Psoas muscle (tissue), 8 donors: Measurements from ENCODE around the gene APOL4. TPM values are rescaled to one million over a fixed set of nuclear protein-coding genes. Genes with fewer than 3 reads are reported as not detected.
"Not testable (repeated sequence)": the region's sequence is repeated elsewhere in the genome, so short reads cannot be mapped to it uniquely, and the experiment has no call there.

Experiments used
- ATAC-seq, 4 donors: fragments of 200-7000 bp; cut with Tn5 transposase; one replicate each; pipeline ENCODE4 v1.9.1; 2020; ENCODE audit warnings: moderate library complexity in 3 of 4, mild to moderate bottlenecking in 2 of 4
- DNase-seq, 2 donors: peaks; one replicate each; pipeline ENCODE4 v3.0.0-alpha.2; 2020
- H3K27ac ChIP-seq: fragments of 200-600 bp; one replicate; pipeline ENCODE4 v1.8.0; 2022
- H3K27me3 ChIP-seq, 3 donors: fragments of 200-600 bp in 1 of 3; one replicate each; pipeline versions ENCODE4 v1.6.1 to v1.8.0; 2013 to 2022; ENCODE audit warnings: low read length in 2 of 3, mild to moderate bottlenecking in 2 of 3, moderate library complexity in 1 of 3; ENCODE audit not compliant: insufficient read depth in 3 of 3
- H3K36me3 ChIP-seq, 2 donors: fragments of 200-600 bp in 1 of 2; one replicate each; pipeline versions ENCODE4 v1.6.1 to v1.8.0; 2013 to 2022; ENCODE audit warnings: low read depth in 1 of 2, mild to moderate bottlenecking in 1 of 2, moderate library complexity in 1 of 2; ENCODE audit not compliant: insufficient read depth in 1 of 2
- H3K4me1 ChIP-seq: fragments of 200-600 bp; one replicate; pipeline ENCODE4 v1.8.0; 2022
- H3K4me3 ChIP-seq: fragments of 200-600 bp; one replicate; pipeline ENCODE4 v1.8.0; 2022; ENCODE audit warnings: mild to moderate bottlenecking
- H3K9me3 ChIP-seq: fragments of 200-600 bp; one replicate; pipeline ENCODE4 v1.8.0; 2022
- CTCF ChIP-seq: fragments of 200-600 bp; IDR thresholded peaks from one replicate; pipeline ENCODE4 v1.8.0; 2022; ENCODE audit warnings: antibody characterized with exemption
- WGBS, 3 donors: extraction: QIAGEN DNeasy Blood & Tissue Kit; methylation state at CpG; one replicate each; pipeline versions ENCODE4 v1.1.6 to v1.1.7; 2013; 5-methylcytosine and 5-hydroxymethylcytosine counted together
- intact Hi-C, 2 donors: fragments of 100-400 bp; cut with DNase I; formaldehyde crosslinking; loops; one replicate each; pipeline versions ENCODE4 v1.11.0 to v1.14.2; 2022
- polyA plus RNA-seq, 3 donors: library from polyadenylated mRNA; stranded (reverse); fragments of 200-250 nt; gene quantifications; one replicate each; pipeline ENCODE4 v1.2.3, GENCODE V29; 2013
- total RNA-seq, 4 donors: library from RNA; stranded (reverse); fragmentation: NEBNext Ultra II Directional in 2 of 4; extraction: Animal tissue kit (Norgen Biotek cat#: 25700) in 2 of 4; gene quantifications; one replicate each; pipeline versions ENCODE4 v1.2.1 to v1.2.4, GENCODE V29; 2021 to 2023
- donor health status: healthy with polysubstance abuse.
- donor health status: DM: no; HTN: no; CAD: no; lungs with moderate emphysema.
- donor health status: Bipolar disorder and iron deficiency.
- donor health status: healthy.
- donor health status: DM: yes; HTN: yes; CAD: no.
- donor health status: DM: no; HTN: no; CAD: no.
- donor health status: DM: no; HTN: no; CAD: no.
- donor health status: DM: yes; HTN: yes; CAD: no.

The APOL4 gene
- total and polyA plus RNA-seq, 7 donors: 0.86 to 6.8 (median 1.6) TPM

- 46 to 57% (median 51%) methylated on average over 17 of the region's 17 CpGs for WGBS, 3 donors
- no peak for TF ChIP-seq CTCF
- no peaks in the 10 kb centered on the region for H3K9me3 ChIP-seq
- H3K36me3 ChIP-seq: no peaks in the 10 kb centered on the region
- H3K4me3 ChIP-seq: no peak overlapping the region
- DNase-seq: peak; percentile 75 to 92
- peak overlapping the region; percentile 79 for H3K27ac ChIP-seq
- intact Hi-C loops: loop anchor here (5.0 to 10.0 kb wide), 2 partner anchors 86 to 294 kb away; partner anchors contain the start of gene TXN2 (in 1 of the 2)
- peaks cover 12% of the 10 kb centered on the region for H3K4me1 ChIP-seq
- H3K27me3 ChIP-seq: no peaks in the 10 kb centered on the region
- ATAC-seq: peak; percentile 94 to 98 (median 97)
Observed at GRCh38 chr22:36191106-36191836, 10.3 kb downstream of the APOL4 start.

- H3K9me3 ChIP-seq, H3K27ac ChIP-seq, H3K36me3 ChIP-seq, H3K4me3 ChIP-seq, DNase-seq, H3K27me3 ChIP-seq, intact Hi-C loops, ATAC-seq, H3K4me1 ChIP-seq: not testable (repeated sequence)
- WGBS, 3 donors: 95 to 97% (median 97%) methylated on average over 3 of the region's 6 CpGs
Observed at GRCh38 chr22:36187862-36188261, 13.7 kb downstream of the APOL4 start.

- ATAC-seq: no peak
- Histone ChIP-seq H3K27me3 (no peaks in the 10 kb centered on the region), H3K9me3 (no peaks in the 10 kb centered on the region), H3K36me3 (no peaks in the 10 kb centered on the region), H3K4me3 (no peak overlapping the region), H3K27ac (no peak overlapping the region), H3K4me1 (peaks cover under 1% of the 10 kb centered on the region)
- no peak for TF ChIP-seq CTCF
- no peak for DNase-seq
- intact Hi-C loops: no loop called here
- WGBS, 3 donors: 85 to 92% (median 89%) methylated on average over 14 of the region's 14 CpGs
Observed at GRCh38 chr22:36185828-36186624, 15.6 kb downstream of the APOL4 start.

GRCh38 chr22:36184433-36185025 is 17.1 kb downstream of the APOL4 start:
- no peak overlapping the region for H3K4me3 ChIP-seq
- H3K27ac ChIP-seq: no peak overlapping the region
- WGBS, 3 donors: 73 to 77% (median 74%) methylated on average over 10 of the region's 10 CpGs
- intact Hi-C loops: no loop called here
- no peaks in the 10 kb centered on the region for H3K9me3 ChIP-seq
- no peaks in the 10 kb centered on the region for H3K27me3 ChIP-seq
- TF ChIP-seq CTCF: no peak
- ATAC-seq (no peak), DNase-seq (no peak)
- H3K4me1 ChIP-seq: no peaks in the 10 kb centered on the region
- H3K36me3 ChIP-seq: no peaks in the 10 kb centered on the region

GRCh38 chr22:36183446-36183845 is 18.2 kb downstream of the APOL4 start:
- Histone ChIP-seq H3K36me3 (no peaks in the 10 kb centered on the region), H3K27ac (no peak overlapping the region), H3K9me3 (no peaks in the 10 kb centered on the region), H3K4me3 (no peak overlapping the region), H3K4me1 (no peaks in the 10 kb centered on the region), H3K27me3 (no peaks in the 10 kb centered on the region)
- ATAC-seq (peak in 2 of 4 donors; percentile 31 to 45), DNase-seq (no peak)
- 81 to 85% (median 81%) methylated on average over 7 of the region's 7 CpGs for WGBS, 3 donors
- no peak for TF ChIP-seq CTCF
- intact Hi-C loops: no loop called here
